OCI-LY1 (cell line): ENCODE measurements around the gene TRIM39.

Source experiments
- H2AFZ ChIP-seq: fragments of 200-600 bp; sonication (generic), shearing (Covaris generic); 2 replicates; pipeline ENCODE4 v1.6.0; 2014; ENCODE audit warnings: antibody characterized with exemption, mild to moderate bottlenecking, low read length
- H3F3A ChIP-seq: fragments of 200-600 bp; sonication (generic), shearing (Covaris generic); 2 replicates; pipeline ENCODE4 v1.6.0; 2014; ENCODE audit warnings: mild to moderate bottlenecking, antibody characterized with exemption, low read length, moderate library complexity; ENCODE audit not compliant: insufficient read depth
- H3K27ac ChIP-seq: fragments of 200-600 bp; sonication (generic); 2 replicates; pipeline ENCODE4 v1.5.1; 2014; ENCODE audit warnings: low read length, mixed run types, mild to moderate bottlenecking, low read depth; ENCODE audit not compliant: poor library complexity, severe bottlenecking
- H3K27me3 ChIP-seq: fragments of 200-600 bp; sonication (generic); 2 replicates; pipeline ENCODE4 v1.6.0; 2014; ENCODE audit warnings: antibody characterized with exemption, mild to moderate bottlenecking, low read length, moderate library complexity; ENCODE audit not compliant: insufficient read depth
- H3K36me3 ChIP-seq: fragments of 200-600 bp; sonication (generic); 2 replicates; pipeline ENCODE4 v1.6.1; 2014; ENCODE audit warnings: mild to moderate bottlenecking, antibody characterized with exemption, low read length, moderate library complexity, mixed read lengths; ENCODE audit not compliant: insufficient read depth
- H3K4me1 ChIP-seq: fragments of 200-600 bp; sonication (generic); 2 replicates; pipeline ENCODE4 v1.5.1; 2014; ENCODE audit warnings: mild to moderate bottlenecking, low read length, moderate library complexity; ENCODE audit not compliant: insufficient read depth, severe bottlenecking
- H3K4me2 ChIP-seq: fragments of 200-600 bp; sonication (generic), shearing (Covaris generic); 2 replicates; pipeline ENCODE4 v1.6.1; 2014; ENCODE audit warnings: low read length
- H3K4me3 ChIP-seq: fragments of 200-600 bp; sonication (generic); 2 replicates; pipeline ENCODE4 v1.5.1; 2014; ENCODE audit warnings: low read length, low read depth, mild to moderate bottlenecking, mixed read lengths; ENCODE audit not compliant: poor library complexity, severe bottlenecking
- H3K79me2 ChIP-seq: fragments of 200-600 bp; shearing (Covaris generic); 2 replicates; pipeline ENCODE4 v1.6.1; 2016; ENCODE audit warnings: mixed run types, low read length, mixed read lengths; ENCODE audit not compliant: insufficient read depth
- H3K9ac ChIP-seq: fragments of 200-600 bp; sonication (generic), shearing (Covaris generic); 2 replicates; pipeline ENCODE4 v1.6.1; 2014; ENCODE audit warnings: mild to moderate bottlenecking, low read length, mixed read lengths
- H3K9me2 ChIP-seq: fragments of 200-600 bp; sonication (generic), shearing (Covaris generic); 2 replicates; pipeline ENCODE4 v1.6.1; 2014; ENCODE audit warnings: low read depth, mild to moderate bottlenecking, low read length, mixed read lengths
- H3K9me3 ChIP-seq: fragments of 200-600 bp; shearing (Covaris generic); 2 replicates; pipeline ENCODE4 v1.6.1; 2014; ENCODE audit warnings: low read length, mixed read lengths
- H4K20me1 ChIP-seq: fragments of 200-600 bp; sonication (generic), shearing (Covaris generic); 2 replicates; pipeline ENCODE4 v1.6.0; 2016; ENCODE audit warnings: mild to moderate bottlenecking, low read length; ENCODE audit not compliant: insufficient read depth
- EZH2 ChIP-seq: fragments of 200-600 bp; sonication (generic), shearing (Covaris generic); IDR thresholded peaks from 2 replicates; pipeline ENCODE4 v1.8.0; 2017; ENCODE audit warnings: borderline replicate concordance, mixed run types, mild to moderate bottlenecking, antibody characterized with exemption, low read length, moderate library complexity, mixed read lengths
- TF ChIP-seq, protein P1 (sequence below): fragments of 200-600 bp; sonication (generic), shearing (Covaris generic); IDR thresholded peaks from 2 replicates; pipeline ENCODE4 v1.5.1; 2017; ENCODE audit warnings: mild to moderate bottlenecking, antibody characterized with exemption, low read length, moderate library complexity, mixed read lengths

TRIM39 gene

GRCh38 chr6:30328397-30328796 is 1.7 kb downstream of the TRIM39 start:
- no peaks in the 10 kb centered on the region for H3K9me3 ChIP-seq
- no peaks in the 10 kb centered on the region for H3K9me2 ChIP-seq
- TF ChIP-seq EZH2, result no peak
- TF ChIP-seq, protein P1, sequence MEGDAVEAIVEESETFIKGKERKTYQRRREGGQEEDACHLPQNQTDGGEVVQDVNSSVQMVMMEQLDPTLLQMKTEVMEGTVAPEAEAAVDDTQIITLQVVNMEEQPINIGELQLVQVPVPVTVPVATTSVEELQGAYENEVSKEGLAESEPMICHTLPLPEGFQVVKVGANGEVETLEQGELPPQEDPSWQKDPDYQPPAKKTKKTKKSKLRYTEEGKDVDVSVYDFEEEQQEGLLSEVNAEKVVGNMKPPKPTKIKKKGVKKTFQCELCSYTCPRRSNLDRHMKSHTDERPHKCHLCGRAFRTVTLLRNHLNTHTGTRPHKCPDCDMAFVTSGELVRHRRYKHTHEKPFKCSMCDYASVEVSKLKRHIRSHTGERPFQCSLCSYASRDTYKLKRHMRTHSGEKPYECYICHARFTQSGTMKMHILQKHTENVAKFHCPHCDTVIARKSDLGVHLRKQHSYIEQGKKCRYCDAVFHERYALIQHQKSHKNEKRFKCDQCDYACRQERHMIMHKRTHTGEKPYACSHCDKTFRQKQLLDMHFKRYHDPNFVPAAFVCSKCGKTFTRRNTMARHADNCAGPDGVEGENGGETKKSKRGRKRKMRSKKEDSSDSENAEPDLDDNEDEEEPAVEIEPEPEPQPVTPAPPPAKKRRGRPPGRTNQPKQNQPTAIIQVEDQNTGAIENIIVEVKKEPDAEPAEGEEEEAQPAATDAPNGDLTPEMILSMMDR, result no peak
- H3K27me3 ChIP-seq, result no peaks in the 10 kb centered on the region
- H2AFZ ChIP-seq, result no peak overlapping the region
- no peaks in the 10 kb centered on the region for H4K20me1 ChIP-seq
- peaks cover 23% of the 10 kb centered on the region for H3K79me2 ChIP-seq
- no peak overlapping the region for H3K9ac ChIP-seq
- H3K4me1 ChIP-seq, result peaks cover 24% of the 10 kb centered on the region
- no peak overlapping the region for H3K27ac ChIP-seq
- peaks cover 36% of the 10 kb centered on the region; the same call in 1 of the 2 replicates for H3K36me3 ChIP-seq
- no peak overlapping the region for H3K4me3 ChIP-seq
- 0 out of 2 replicates have a peak, but pooled peaks cover 3% of the 10 kb centered on the region for H3F3A ChIP-seq
- no peak overlapping the region for H3K4me2 ChIP-seq

- Histone ChIP-seq H3K27ac (no peak overlapping the region), H3K4me2 (no peak overlapping the region), H3K4me3 (no peak overlapping the region), H3K27me3 (no peaks in the 10 kb centered on the region), H3F3A (0 out of 2 replicates have a peak, but pooled peaks cover 3% of the 10 kb centered on the region), H3K36me3 (peaks cover 41% of the 10 kb centered on the region; the same call in 1 of the 2 replicates), H3K4me1 (peaks cover 20% of the 10 kb centered on the region), H4K20me1 (no peaks in the 10 kb centered on the region), H3K79me2 (peaks cover 14% of the 10 kb centered on the region), H3K9ac (no peak overlapping the region), H3K9me2 (no peaks in the 10 kb centered on the region), H2AFZ (no peak overlapping the region), H3K9me3 (no peaks in the 10 kb centered on the region)
- TF ChIP-seq EZH2, result no peak
- TF ChIP-seq, protein P1, result no peak
These were observed 2.6 kb downstream of the TRIM39 start for GRCh38 chr6:30329331-30329730.

DNA sequence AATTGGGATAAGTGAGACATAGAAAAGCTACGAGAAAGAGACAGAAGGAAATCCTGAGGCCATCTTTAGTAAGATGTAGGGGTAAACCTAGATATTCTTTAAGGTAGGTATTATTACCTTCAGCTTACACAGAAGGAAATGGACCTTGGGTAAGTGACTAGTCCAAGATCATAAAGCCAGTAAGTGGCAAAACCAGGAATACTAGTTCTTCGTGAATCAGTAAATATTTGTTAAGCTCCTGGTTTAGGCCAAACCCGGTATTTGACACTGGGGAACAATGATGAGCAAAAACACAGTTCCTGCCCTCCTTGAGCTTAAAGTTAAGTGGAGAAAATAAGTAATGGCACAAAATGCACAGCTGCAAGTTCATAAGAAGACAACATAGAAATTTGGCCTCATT is 5.3 kb downstream of the TRIM39 start:
- no peak overlapping the region for H3K4me3 ChIP-seq
- H4K20me1 ChIP-seq, result no peaks in the 10 kb centered on the region
- H3K4me2 ChIP-seq, result no peak overlapping the region
- H3K36me3 ChIP-seq, result peaks cover 59% of the 10 kb centered on the region
- H3K4me1 ChIP-seq, result peaks cover 9% of the 10 kb centered on the region
- H3K9me2 ChIP-seq, result no peaks in the 10 kb centered on the region
- no peak overlapping the region for H3K9ac ChIP-seq
- no peak overlapping the region for H2AFZ ChIP-seq
- no peaks in the 10 kb centered on the region for H3K9me3 ChIP-seq
- no peaks in the 10 kb centered on the region for H3F3A ChIP-seq
- no peaks in the 10 kb centered on the region for H3K79me2 ChIP-seq
- H3K27ac ChIP-seq, result no peak overlapping the region
- TF ChIP-seq, protein P1, result no peak
- no peak for TF ChIP-seq EZH2
- H3K27me3 ChIP-seq, result no peaks in the 10 kb centered on the region
